Measurements from ENCODE around the gene NTM.

Gene NTM

DNA sequence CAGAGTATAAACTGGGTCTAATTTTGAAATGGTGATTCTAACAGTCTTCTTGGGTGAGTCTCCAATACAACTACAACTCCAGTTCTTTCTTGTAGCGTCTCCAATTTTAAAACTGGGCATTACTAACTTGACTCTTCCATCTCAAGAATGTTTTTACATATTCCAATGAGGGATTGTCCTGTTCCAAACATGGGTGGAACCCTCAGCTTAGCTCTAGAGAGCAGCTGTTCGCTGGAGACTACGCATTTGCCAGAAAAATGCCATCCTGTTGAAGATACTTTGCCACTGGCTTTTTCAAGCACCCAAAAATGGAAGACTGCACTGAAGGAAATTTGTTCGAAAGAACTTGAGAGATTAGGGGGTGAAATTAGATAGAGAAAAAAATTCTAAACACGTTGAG lies 870.0 kb downstream of the NTM start:
- H3K9ac ChIP-seq (ENCODE audit: low read length) = no peak overlapping the region
- no peak overlapping the region for H2BK120ac ChIP-seq (ENCODE audit: low read depth, low read length)
- H3K18ac ChIP-seq (ENCODE audit: low read depth in 1 of 2, low read length in 2 of 2) = no peak overlapping the region
- no peak overlapping the region for H2BK5ac ChIP-seq (ENCODE audit: low read depth, low read length, poor library complexity, severe bottlenecking)
- H3K79me1 ChIP-seq (replicated peaks; ENCODE audit: low read length, poor library complexity, severe bottlenecking) = peaks cover 41% of the 10 kb centered on the region
- 84% methylated on average over 5 of the region's 5 CpGs for WGBS
- H3K9me3 ChIP-seq (ENCODE audit: control insufficient read depth, low read length) = no peaks in the 10 kb centered on the region
- H3K4ac ChIP-seq (ENCODE audit: low read depth in 1 of 2, low read length in 2 of 2) = no peak overlapping the region
- no peak overlapping the region for H3K4me2 ChIP-seq (ENCODE audit: low read length, poor library complexity, severe bottlenecking)
- DNase-seq = no peak
- H3K27me3 ChIP-seq (ENCODE audit: control insufficient read depth in 1 of 2, insufficient read depth in 1 of 2, low read length in 2 of 2) = no peaks in the 10 kb centered on the region
- H4K91ac ChIP-seq (ENCODE audit: low read length) = no peak overlapping the region
- H3K27ac ChIP-seq (ENCODE audit: low read length, poor library complexity, severe bottlenecking) = no peak overlapping the region
- peaks cover 12% of the 10 kb centered on the region for H3K4me1 ChIP-seq (ENCODE audit: control insufficient read depth, insufficient read depth, low read depth, low read length)
- no peak overlapping the region for H2AK5ac ChIP-seq (ENCODE audit: low read length, severe bottlenecking)
- no peak overlapping the region for H2BK12ac ChIP-seq (ENCODE audit: low read length in 2 of 2)
- H3K4me3 ChIP-seq (ENCODE audit: insufficient read depth in 1 of 2, low read depth in 1 of 2, low read length in 2 of 2) = no peak overlapping the region
- H2BK15ac ChIP-seq (ENCODE audit: low read depth, poor library complexity, severe bottlenecking) = no peak overlapping the region
- H3K36me3 ChIP-seq (ENCODE audit: control insufficient read depth in 1 of 2, insufficient read depth in 2 of 2, low read depth in 1 of 2, low read length in 2 of 2) = peaks cover 0 to 31% of the 10 kb centered on the region in 2 experiments
- no peak overlapping the region for H2AFZ ChIP-seq (ENCODE audit: low read depth, low read length)
- H4K8ac ChIP-seq (ENCODE audit: low read length) = no peak overlapping the region
- no peak overlapping the region for H3K14ac ChIP-seq (ENCODE audit: low read length in 2 of 2)
- no peak overlapping the region for H3K23ac ChIP-seq (ENCODE audit: low read length in 2 of 2)

- H3K9me3 ChIP-seq (ENCODE audit: control insufficient read depth, low read length) = no peaks in the 10 kb centered on the region
- H3K36me3 ChIP-seq (ENCODE audit: control insufficient read depth in 1 of 2, insufficient read depth in 2 of 2, low read depth in 1 of 2, low read length in 2 of 2) = peaks cover 0 to 29% of the 10 kb centered on the region in 2 experiments
- H3K4me2 ChIP-seq (ENCODE audit: low read length, poor library complexity, severe bottlenecking) = no peak overlapping the region
- H3K4me3 ChIP-seq (ENCODE audit: insufficient read depth in 1 of 2, low read depth in 1 of 2, low read length in 2 of 2) = no peak overlapping the region
- no peak overlapping the region for H4K8ac ChIP-seq (ENCODE audit: low read length)
- H4K91ac ChIP-seq (ENCODE audit: low read length) = no peak overlapping the region
- H3K27me3 ChIP-seq (ENCODE audit: control insufficient read depth in 1 of 2, insufficient read depth in 1 of 2, low read length in 2 of 2) = no peaks in the 10 kb centered on the region
- H3K4me1 ChIP-seq (ENCODE audit: control insufficient read depth, insufficient read depth, low read depth, low read length) = peaks cover 20% of the 10 kb centered on the region
- H2AK5ac ChIP-seq (ENCODE audit: low read length, severe bottlenecking) = no peak overlapping the region
- no peak overlapping the region for H3K23ac ChIP-seq (ENCODE audit: low read length in 2 of 2)
- no peak overlapping the region for H2AFZ ChIP-seq (ENCODE audit: low read depth, low read length)
- H2BK120ac ChIP-seq (ENCODE audit: low read depth, low read length) = no peak overlapping the region
- H3K4ac ChIP-seq (ENCODE audit: low read depth in 1 of 2, low read length in 2 of 2) = no peak overlapping the region
- H3K79me1 ChIP-seq (replicated peaks; ENCODE audit: low read length, poor library complexity, severe bottlenecking) = peaks cover 45% of the 10 kb centered on the region
- WGBS = 87% methylated on average over 5 of the region's 5 CpGs
- H2BK5ac ChIP-seq (ENCODE audit: low read depth, low read length, poor library complexity, severe bottlenecking) = no peak overlapping the region
- H3K14ac ChIP-seq (ENCODE audit: low read length in 2 of 2) = no peak overlapping the region
- DNase-seq = no peak
- no peak overlapping the region for H3K18ac ChIP-seq (ENCODE audit: low read depth in 1 of 2, low read length in 2 of 2)
- no peak overlapping the region for H2BK15ac ChIP-seq (ENCODE audit: low read depth, poor library complexity, severe bottlenecking)
- H3K27ac ChIP-seq (ENCODE audit: low read length, poor library complexity, severe bottlenecking) = no peak overlapping the region
- H2BK12ac ChIP-seq (ENCODE audit: low read length in 2 of 2) = no peak overlapping the region
- no peak overlapping the region for H3K9ac ChIP-seq (ENCODE audit: low read length)
Observed at GRCh38 chr11:132242632-132243031, 872.2 kb downstream of the NTM start.

GRCh38 chr11:132244846-132245245 lies 874.4 kb downstream of the NTM start:
- Histone ChIP-seq H2AK5ac (ENCODE audit: low read length, severe bottlenecking) (no peak overlapping the region), H4K91ac (ENCODE audit: low read length) (no peak overlapping the region), H2BK15ac (ENCODE audit: low read depth, poor library complexity, severe bottlenecking) (no peak overlapping the region), H2BK5ac (ENCODE audit: low read depth, low read length, poor library complexity, severe bottlenecking) (no peak overlapping the region), H2BK120ac (ENCODE audit: low read depth, low read length) (no peak overlapping the region), H2AFZ (ENCODE audit: low read depth, low read length) (no peak overlapping the region), H4K8ac (ENCODE audit: low read length) (no peak overlapping the region), H3K4me2 (ENCODE audit: low read length, poor library complexity, severe bottlenecking) (no peak overlapping the region), H3K79me1 (replicated peaks; ENCODE audit: low read length, poor library complexity, severe bottlenecking) (peaks cover 46% of the 10 kb centered on the region), H3K4me3 (ENCODE audit: insufficient read depth in 1 of 2, low read depth in 1 of 2, low read length in 2 of 2) (no peak overlapping the region), H3K27ac (ENCODE audit: low read length, poor library complexity, severe bottlenecking) (no peak overlapping the region), H2BK12ac (ENCODE audit: low read length in 2 of 2) (no peak overlapping the region), H3K9ac (ENCODE audit: low read length) (no peak overlapping the region), H3K18ac (ENCODE audit: low read depth in 1 of 2, low read length in 2 of 2) (no peak overlapping the region), H3K23ac (ENCODE audit: low read length in 2 of 2) (no peak overlapping the region), H3K4me1 (ENCODE audit: control insufficient read depth, insufficient read depth, low read depth, low read length) (peaks cover 22% of the 10 kb centered on the region), H3K27me3 (ENCODE audit: control insufficient read depth in 1 of 2, insufficient read depth in 1 of 2, low read length in 2 of 2) (no peaks in the 10 kb centered on the region), H3K4ac (ENCODE audit: low read depth in 1 of 2, low read length in 2 of 2) (no peak overlapping the region), H3K36me3 (ENCODE audit: control insufficient read depth in 1 of 2, insufficient read depth in 2 of 2, low read depth in 1 of 2, low read length in 2 of 2) (peaks cover 0 to 23% of the 10 kb centered on the region in 2 experiments), H3K14ac (ENCODE audit: low read length in 2 of 2) (no peak overlapping the region), H3K9me3 (ENCODE audit: control insufficient read depth, low read length) (no peaks in the 10 kb centered on the region)
- WGBS = 92% methylated on average over 13 of the region's 13 CpGs
- no peak for DNase-seq

- H4K91ac ChIP-seq (ENCODE audit: low read length) = no peak overlapping the region
- H3K27me3 ChIP-seq (ENCODE audit: control insufficient read depth in 1 of 2, insufficient read depth in 1 of 2, low read length in 2 of 2) = no peaks in the 10 kb centered on the region
- H3K14ac ChIP-seq (ENCODE audit: low read length in 2 of 2) = no peak overlapping the region
- no peak overlapping the region for H3K18ac ChIP-seq (ENCODE audit: low read depth in 1 of 2, low read length in 2 of 2)
- no peaks in the 10 kb centered on the region for H3K9me3 ChIP-seq (ENCODE audit: control insufficient read depth, low read length)
- H2BK5ac ChIP-seq (ENCODE audit: low read depth, low read length, poor library complexity, severe bottlenecking) = no peak overlapping the region
- no peak overlapping the region for H2BK12ac ChIP-seq (ENCODE audit: low read length in 2 of 2)
- peaks cover 0 to 23% of the 10 kb centered on the region in 2 experiments for H3K36me3 ChIP-seq (ENCODE audit: control insufficient read depth in 1 of 2, insufficient read depth in 2 of 2, low read depth in 1 of 2, low read length in 2 of 2)
- 85% methylated on average over 33 of the region's 33 CpGs for WGBS
- H2AFZ ChIP-seq (ENCODE audit: low read depth, low read length) = no peak overlapping the region
- no peak overlapping the region for H3K4me3 ChIP-seq (ENCODE audit: insufficient read depth in 1 of 2, low read depth in 1 of 2, low read length in 2 of 2)
- peaks cover 43% of the 10 kb centered on the region for H3K79me1 ChIP-seq (replicated peaks; ENCODE audit: low read length, poor library complexity, severe bottlenecking)
- DNase-seq = no peak
- H2BK120ac ChIP-seq (ENCODE audit: low read depth, low read length) = no peak overlapping the region
- no peak overlapping the region for H2BK15ac ChIP-seq (ENCODE audit: low read depth, poor library complexity, severe bottlenecking)
- H3K4me1 ChIP-seq (ENCODE audit: control insufficient read depth, insufficient read depth, low read depth, low read length) = peaks cover 22% of the 10 kb centered on the region
- H3K9ac ChIP-seq (ENCODE audit: low read length) = no peak overlapping the region
- no peak overlapping the region for H2AK5ac ChIP-seq (ENCODE audit: low read length, severe bottlenecking)
- no peak overlapping the region for H3K27ac ChIP-seq (ENCODE audit: low read length, poor library complexity, severe bottlenecking)
- H3K4me2 ChIP-seq (ENCODE audit: low read length, poor library complexity, severe bottlenecking) = no peak overlapping the region
- H3K23ac ChIP-seq (ENCODE audit: low read length in 2 of 2) = no peak overlapping the region
- no peak overlapping the region for H3K4ac ChIP-seq (ENCODE audit: low read depth in 1 of 2, low read length in 2 of 2)
- H4K8ac ChIP-seq (ENCODE audit: low read length) = no peak overlapping the region
Observed at GRCh38 chr11:132245403-132246385, 875.3 kb downstream of the NTM start.

Measured in mesenchymal stem cell (in vitro differentiated cells and primary cell).